CD14-positive monocyte (primary cell): ENCODE results near the gene NR2F1. TPM values are rescaled to one million over a fixed set of nuclear protein-coding genes. Genes with fewer than 3 reads are reported as not detected.
A peak's percentile ranks its signal among the peaks of the same experiment; 100 is the strongest.

ENCODE experiments used
- DNase-seq, 3 donors: peaks; one replicate each; pipeline ENCODE4 v3.0.0-alpha.2; 2011 to 2022
- H2AFZ ChIP-seq: 2 replicates; pipeline ENCODE4 v1.6.0; 2012; ENCODE audit warnings: mild to moderate bottlenecking, low read depth, low read length, inconsistent platforms; ENCODE audit not compliant: insufficient read depth, poor library complexity, severe bottlenecking
- H3K27ac ChIP-seq, 2 donors: 1 replicate in 1 of 2; 2 replicates in 1 of 2; pipeline ENCODE4 v1.5.1; 2012 to 2013; ENCODE audit warnings: low read length in 2 of 2, control low read depth in 1 of 2, inconsistent platforms in 1 of 2, low read depth in 1 of 2, mild to moderate bottlenecking in 1 of 2
- H3K27me3 ChIP-seq, 2 donors: one replicate each; pipeline versions ENCODE4 v1.6.0 to v1.6.1; 2011 to 2013; ENCODE audit warnings: low read length in 2 of 2; ENCODE audit not compliant: control insufficient read depth in 2 of 2, insufficient read depth in 2 of 2
- H3K36me3 ChIP-seq, 2 donors: replicated peaks in 1 of 2; 1 replicate in 1 of 2; 2 replicates in 1 of 2; pipeline versions ENCODE4 v1.5.1 to v1.6.1; 2012 to 2013; ENCODE audit warnings: low read length in 2 of 2, control low read depth in 1 of 2, inconsistent platforms in 1 of 2, mild to moderate bottlenecking in 1 of 2; ENCODE audit not compliant: insufficient read depth in 2 of 2, control insufficient read depth in 1 of 2
- H3K4me1 ChIP-seq, 2 donors: 1 replicate in 1 of 2; 2 replicates in 1 of 2; pipeline versions ENCODE4 v1.5.1 to v1.6.1; 2012 to 2013; ENCODE audit warnings: low read length in 2 of 2, control low read depth in 1 of 2, inconsistent platforms in 1 of 2, mild to moderate bottlenecking in 1 of 2, moderate library complexity in 1 of 2; ENCODE audit not compliant: insufficient read depth in 2 of 2, control insufficient read depth in 1 of 2
- H3K4me2 ChIP-seq: replicated peaks from 2 replicates; pipeline ENCODE3; 2012; ENCODE audit warnings: low read length, moderate library complexity, mild to moderate bottlenecking; ENCODE audit not compliant: poor library complexity, severe bottlenecking; ENCODE audit errors: extremely low read depth
- H3K4me3 ChIP-seq, 3 experiments: fragments of 200-600 bp in 1 of 3; sonication (generic) in 1 of 3; replicated peaks in 1 of 3; 1 replicate in 2 of 3; 2 replicates in 1 of 3; pipeline ENCODE4 v1.5.1; 2011 to 2013; ENCODE audit warnings: low read length in 3 of 3, mild to moderate bottlenecking in 3 of 3, control low read depth in 2 of 3, low read depth in 2 of 3, inconsistent platforms in 1 of 3, moderate library complexity in 1 of 3
- H3K79me2 ChIP-seq: 2 replicates; pipeline ENCODE4 v1.6.0; 2012; ENCODE audit warnings: mild to moderate bottlenecking, control low read depth, inconsistent platforms, low read length, moderate library complexity; ENCODE audit not compliant: insufficient read depth
- H3K9ac ChIP-seq: 2 replicates; pipeline ENCODE4 v1.6.0; 2017; ENCODE audit warnings: low read length, mild to moderate bottlenecking; ENCODE audit not compliant: insufficient read depth, poor library complexity, severe bottlenecking
- H3K9me3 ChIP-seq, 2 donors: replicated peaks in 1 of 2; 1 replicate in 1 of 2; 2 replicates in 1 of 2; pipeline versions ENCODE4 v1.5.1 to v1.6.1; 2012 to 2013; ENCODE audit warnings: low read length in 2 of 2, control low read depth in 1 of 2; ENCODE audit not compliant: control insufficient read depth in 1 of 2, insufficient read depth in 1 of 2
- H4K20me1 ChIP-seq: 2 replicates; pipeline ENCODE4 v1.6.0; 2012; ENCODE audit warnings: mild to moderate bottlenecking, low read length, control low read depth, moderate library complexity; ENCODE audit not compliant: insufficient read depth
- H3K27ac Mint-ChIP-seq, 7 donors: one replicate each; pipeline ENCODE4 v1.8.0; 2020; ENCODE audit warnings: mild to moderate bottlenecking in 7 of 7, mixed read lengths in 7 of 7, moderate library complexity in 6 of 7, inconsistent platforms in 2 of 7
- H3K27me3 Mint-ChIP-seq, 3 donors: one replicate each; pipeline ENCODE4 v1.8.0; 2021 to 2022; ENCODE audit warnings: low read depth in 3 of 3, mild to moderate bottlenecking in 3 of 3, mixed read lengths in 3 of 3, moderate library complexity in 3 of 3, inconsistent platforms in 1 of 3
- H3K36me3 Mint-ChIP-seq, 2 donors: one replicate each; pipeline ENCODE4 v1.8.0; 2020; ENCODE audit warnings: mixed read lengths in 2 of 2, inconsistent platforms in 1 of 2, mild to moderate bottlenecking in 1 of 2
- H3K4me1 Mint-ChIP-seq: one replicate; pipeline ENCODE4 v1.8.0; 2020; ENCODE audit warnings: mild to moderate bottlenecking, mixed read lengths
- H3K4me3 Mint-ChIP-seq, 2 donors: one replicate each; pipeline ENCODE4 v1.8.0; 2020; ENCODE audit warnings: mild to moderate bottlenecking in 2 of 2, mixed read lengths in 2 of 2, moderate library complexity in 1 of 2
- H3K9me3 Mint-ChIP-seq, 7 donors: one replicate each; pipeline ENCODE4 v1.8.0; 2020 to 2022; ENCODE audit warnings: mixed read lengths in 7 of 7, mild to moderate bottlenecking in 6 of 7, moderate library complexity in 6 of 7, inconsistent platforms in 2 of 7
- WGBS: methylation state at CpG from one replicate; pipeline ENCODE4 v1.1.5; 2013; ENCODE audit warnings: missing lambda C conversion rate; ENCODE audit not compliant: insufficient coverage; 5-methylcytosine and 5-hydroxymethylcytosine counted together
- intact Hi-C, 2 donors: fragments of 100-400 bp; cut with micrococcal nuclease; formaldehyde crosslinking; loops; one replicate each; pipeline versions ENCODE4 v1.15.0 to v1.15.1; 2023
- polyA plus RNA-seq, 3 donors: library from polyadenylated mRNA; depleted of rRNA in 1 of 3; unstranded in 2 of 3; stranded (reverse) in 1 of 3; fragments of 300-500 nt in 2 of 3; fragments of >200 nt in 1 of 3; fragmentation: Illumina TruSeq in 2 of 3; gene quantifications; 1 replicate in 2 of 3; 2 replicates in 1 of 3; pipeline ENCODE4 v1.2.3, GENCODE V29; 2012 to 2021
- TF ChIP-seq, protein P1 (sequence below): fragments of 200-600 bp; IDR thresholded peaks from one replicate; pipeline ENCODE4 v1.8.0; 2022; ENCODE audit warnings: antibody characterized with exemption, mild to moderate bottlenecking

The NR2F1 gene
- polyA plus RNA-seq, 3 donors, result not detected

DNA sequence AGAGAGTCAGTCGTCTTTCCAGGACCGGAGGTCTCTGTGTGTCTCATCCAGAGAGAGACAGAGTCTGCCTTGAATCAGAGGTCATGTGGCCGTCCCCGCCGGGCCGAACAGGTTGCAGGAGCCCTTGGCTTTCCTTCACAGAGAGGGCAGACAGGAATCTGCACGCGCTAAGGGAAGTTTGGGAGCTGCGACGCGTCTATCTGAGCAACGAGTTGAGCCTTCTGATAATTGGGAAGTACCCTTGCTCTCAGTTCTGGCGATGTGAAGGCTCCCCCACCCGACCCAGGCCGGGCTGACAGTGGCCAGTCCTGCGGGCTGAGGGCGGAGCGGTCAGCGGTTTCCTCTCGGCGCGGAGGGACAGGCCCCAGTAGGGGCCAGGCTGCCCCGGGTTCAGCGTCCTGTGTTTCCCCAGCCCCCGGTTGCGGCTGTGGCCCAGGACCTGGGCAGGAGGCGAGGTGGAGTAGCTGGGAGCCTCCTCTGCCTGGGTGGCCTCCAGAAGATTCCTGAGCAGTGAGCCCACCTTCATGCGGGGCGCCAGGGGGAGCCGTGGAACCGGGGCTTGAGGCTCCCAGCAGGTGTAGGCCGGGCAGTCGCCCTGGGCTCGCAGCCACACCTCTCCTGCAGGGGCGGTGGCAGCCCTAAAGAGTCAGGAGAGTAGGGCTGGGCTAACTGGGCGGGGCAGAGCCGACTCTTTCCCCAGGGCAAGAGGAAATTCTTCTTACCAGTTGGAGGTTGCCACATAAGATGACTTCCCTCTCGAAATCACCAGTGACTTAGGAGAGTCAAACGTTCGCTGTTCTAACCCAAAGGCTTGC lies 13.9 kb downstream of the NR2F1 start:
- peaks cover 30 to 87% of the 10 kb centered on the region in 2 donors for H3K9me3 ChIP-seq
- no peaks in the 10 kb centered on the region for H3K36me3 ChIP-seq
- H3K4me3 Mint-ChIP-seq, result peak overlapping the region in 1 of 2 donors; percentile 79
- H3K27ac Mint-ChIP-seq, result no peak overlapping the region
- WGBS, result 3% methylated on average over 37 of the region's 40 CpGs
- peaks cover 5 to 19% of the 10 kb centered on the region in 2 donors for H3K36me3 Mint-ChIP-seq
- peak; percentile 33 to 50 (median 41) for DNase-seq
- H3K9ac ChIP-seq, result no peak overlapping the region
- peaks cover 2 to 48% (median 35%) of the 10 kb centered on the region in 7 donors for H3K9me3 Mint-ChIP-seq
- H3K27me3 Mint-ChIP-seq, result peaks cover 0 to 52% (median 2%) of the 10 kb centered on the region in 3 donors
- peaks cover 30% of the 10 kb centered on the region for H3K4me1 Mint-ChIP-seq
- intact Hi-C loops, result no loop called here
- peak overlapping the region in 1 of 3 experiments; percentile 50 for H3K4me3 ChIP-seq
- no peak overlapping the region for H3K27ac ChIP-seq
- peak overlapping the region; percentile 6 for H2AFZ ChIP-seq
- peaks cover 92 to 100% of the 10 kb centered on the region in 2 donors for H3K27me3 ChIP-seq
- H3K79me2 ChIP-seq, result no peaks in the 10 kb centered on the region
- H3K4me2 ChIP-seq, result peak overlapping the region; percentile 57
- TF ChIP-seq, protein P1, sequence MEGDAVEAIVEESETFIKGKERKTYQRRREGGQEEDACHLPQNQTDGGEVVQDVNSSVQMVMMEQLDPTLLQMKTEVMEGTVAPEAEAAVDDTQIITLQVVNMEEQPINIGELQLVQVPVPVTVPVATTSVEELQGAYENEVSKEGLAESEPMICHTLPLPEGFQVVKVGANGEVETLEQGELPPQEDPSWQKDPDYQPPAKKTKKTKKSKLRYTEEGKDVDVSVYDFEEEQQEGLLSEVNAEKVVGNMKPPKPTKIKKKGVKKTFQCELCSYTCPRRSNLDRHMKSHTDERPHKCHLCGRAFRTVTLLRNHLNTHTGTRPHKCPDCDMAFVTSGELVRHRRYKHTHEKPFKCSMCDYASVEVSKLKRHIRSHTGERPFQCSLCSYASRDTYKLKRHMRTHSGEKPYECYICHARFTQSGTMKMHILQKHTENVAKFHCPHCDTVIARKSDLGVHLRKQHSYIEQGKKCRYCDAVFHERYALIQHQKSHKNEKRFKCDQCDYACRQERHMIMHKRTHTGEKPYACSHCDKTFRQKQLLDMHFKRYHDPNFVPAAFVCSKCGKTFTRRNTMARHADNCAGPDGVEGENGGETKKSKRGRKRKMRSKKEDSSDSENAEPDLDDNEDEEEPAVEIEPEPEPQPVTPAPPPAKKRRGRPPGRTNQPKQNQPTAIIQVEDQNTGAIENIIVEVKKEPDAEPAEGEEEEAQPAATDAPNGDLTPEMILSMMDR, result no peak
- peaks cover 13 to 16% of the 10 kb centered on the region in 2 donors for H3K4me1 ChIP-seq
- H4K20me1 ChIP-seq, result no peaks in the 10 kb centered on the region

DNA sequence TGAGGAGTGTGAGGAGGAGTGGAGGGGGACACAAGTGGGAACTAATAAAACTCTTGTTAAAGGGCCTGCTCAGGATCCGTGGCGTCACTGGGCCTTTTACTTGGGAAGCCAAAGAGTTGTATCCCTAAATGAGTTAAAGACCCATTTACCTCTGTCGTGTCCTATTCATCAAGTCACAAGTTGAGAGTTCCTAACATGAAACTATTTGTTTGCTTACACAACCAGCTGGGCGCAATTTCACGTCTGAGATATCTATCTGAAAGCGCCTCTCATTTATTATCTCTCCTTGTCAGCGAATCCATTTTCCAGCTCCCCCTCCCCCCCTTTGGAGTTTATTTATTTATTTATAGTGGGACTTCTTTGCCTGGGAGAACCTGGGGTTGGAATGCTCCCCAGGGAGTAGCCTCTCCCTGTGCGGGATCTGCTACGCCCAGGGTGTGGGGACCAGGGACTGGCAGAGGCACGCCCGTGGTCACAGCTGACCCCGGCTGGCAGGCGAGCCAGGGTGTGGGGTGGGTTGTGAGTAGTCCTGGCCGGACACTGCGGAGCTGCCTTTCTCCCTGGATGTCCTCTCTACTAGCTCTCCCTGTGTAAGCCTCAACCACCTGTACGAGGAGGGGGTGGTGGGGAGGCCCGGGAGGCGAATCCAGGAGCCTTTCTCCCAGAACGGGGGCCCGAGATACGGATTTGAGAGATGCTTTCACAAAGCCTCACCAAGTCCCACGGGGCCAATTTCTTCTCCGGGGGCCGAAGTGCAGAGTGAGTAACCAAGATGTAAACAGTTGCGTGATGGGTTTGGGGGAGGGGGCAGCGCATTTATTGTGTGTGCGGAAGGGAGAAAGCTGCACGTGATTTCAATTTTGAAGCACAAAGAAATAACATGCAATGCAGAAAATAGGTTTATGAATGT lies 15.3 kb downstream of the NR2F1 start:
- H3K4me1 ChIP-seq, result peaks cover 13 to 16% of the 10 kb centered on the region in 2 donors
- no peak overlapping the region for H3K27ac ChIP-seq
- Mint-ChIP-seq H3K27ac (no peak overlapping the region), H3K27me3 (peaks cover 0 to 38% (median 7%) of the 10 kb centered on the region in 3 donors), H3K9me3 (peaks cover 2 to 47% (median 43%) of the 10 kb centered on the region in 7 donors), H3K4me3 (no peak overlapping the region), H3K36me3 (peaks cover 5 to 17% of the 10 kb centered on the region in 2 donors), H3K4me1 (peaks cover 30% of the 10 kb centered on the region)
- no peak overlapping the region for H2AFZ ChIP-seq
- H3K79me2 ChIP-seq, result no peaks in the 10 kb centered on the region
- peaks cover 33 to 95% of the 10 kb centered on the region in 2 donors for H3K9me3 ChIP-seq
- H4K20me1 ChIP-seq, result no peaks in the 10 kb centered on the region
- H3K36me3 ChIP-seq, result no peaks in the 10 kb centered on the region
- H3K9ac ChIP-seq, result no peak overlapping the region
- no peak overlapping the region for H3K4me2 ChIP-seq
- H3K4me3 ChIP-seq, result no peak overlapping the region
- DNase-seq, result no peak
- TF ChIP-seq, protein P1, result no peak
- intact Hi-C loops, result no loop called here
- WGBS, result 11% methylated on average over 10 of the region's 28 CpGs
- peaks cover 93 to 100% of the 10 kb centered on the region in 2 donors for H3K27me3 ChIP-seq
